ENCODE results near the gene HGFAC. TPM values are rescaled to one million over a fixed set of nuclear protein-coding genes. Genes with fewer than 3 reads are reported as not detected.

HGFAC gene
- total RNA-seq, 1 donor from 2014 or later, result 1.9 TPM

- DNase-seq, result peak; percentile 36
- no peak for ATAC-seq (ENCODE audit: poor library complexity)
- intact Hi-C loops (cut with DNase I), result no loop called here
These were observed 4.2 kb upstream of the HGFAC start for GRCh38 chr4:3437582-3437936.

GRCh38 chr4:3437998-3438846 lies 3.5 kb upstream of the HGFAC start:
- ATAC-seq (ENCODE audit: poor library complexity), result no peak
- intact Hi-C loops (cut with DNase I), result no loop called here
- DNase-seq, result peak; percentile 41

- intact Hi-C loops (cut with DNase I), result no loop called here
- ATAC-seq (ENCODE audit: poor library complexity) (no peak), DNase-seq (no peak)
These were observed 3.0 kb upstream of the HGFAC start for GRCh38 chr4:3438847-3439180.

GRCh38 chr4:3439391-3439790 lies 2.4 kb upstream of the HGFAC start:
- peak; percentile 38 for DNase-seq
- intact Hi-C loops (cut with DNase I), result no loop called here

GRCh38 chr4:3440011-3440410 lies 1.8 kb upstream of the HGFAC start:
- DNase-seq (peak; percentile 34), ATAC-seq (ENCODE audit: poor library complexity) (no peak)
- intact Hi-C loops (cut with DNase I), result loop anchor here (10.0 kb wide), 1 partner anchor 245 kb away; no protein-coding TSS in a partner anchor

More at GRCh38 chr4:3439391-3439790, 2.4 kb upstream of the HGFAC start:
- no peak for ATAC-seq (ENCODE audit: poor library complexity)

GRCh38 chr4:3440979-3441500 lies 728 bp upstream of the HGFAC start:
- intact Hi-C loops (cut with DNase I), result loop anchor here (10.0 kb wide), 1 partner anchor 246 kb away; no protein-coding TSS in a partner anchor
- DNase-seq, result peak; percentile 36

GRCh38 chr4:3442460-3442958 lies 741 bp downstream of the HGFAC start:
- DNase-seq (peak; percentile 35), ATAC-seq (ENCODE audit: poor library complexity) (no peak)
- intact Hi-C loops (cut with DNase I), result loop anchor here (2.0 to 10.0 kb wide), 2 partner anchors 98 to 248 kb away; no protein-coding TSS in a partner anchor

More at GRCh38 chr4:3440979-3441500, 728 bp upstream of the HGFAC start:
- ATAC-seq (ENCODE audit: poor library complexity), result no peak

GRCh38 chr4:3442959-3443749 lies 1.4 kb downstream of the HGFAC start:
- DNase-seq (peak; percentile 74), ATAC-seq (ENCODE audit: poor library complexity) (peak; percentile 84)
- intact Hi-C loops (cut with DNase I), result loop anchor here (2.0 to 10.0 kb wide), 2 partner anchors 98 to 248 kb away; no protein-coding TSS in a partner anchor

GRCh38 chr4:3443750-3444309 lies 2.1 kb downstream of the HGFAC start:
- intact Hi-C loops (cut with DNase I), result loop anchor here (2.0 to 10.0 kb wide), 2 partner anchors 99 to 249 kb away; no protein-coding TSS in a partner anchor
- DNase-seq (peak; percentile 29), ATAC-seq (ENCODE audit: poor library complexity) (no peak)

- no peak for ATAC-seq (ENCODE audit: poor library complexity)
These were observed 2.8 kb downstream of the HGFAC start for GRCh38 chr4:3444351-3445110.

GRCh38 chr4:3445111-3445820 lies 3.5 kb downstream of the HGFAC start:
- intact Hi-C loops (cut with DNase I), result loop anchor here (10.0 kb wide), 1 partner anchor 250 kb away; no protein-coding TSS in a partner anchor
- DNase-seq (peak; percentile 10), ATAC-seq (ENCODE audit: poor library complexity) (no peak)

More at GRCh38 chr4:3444351-3445110, 2.8 kb downstream of the HGFAC start:
- intact Hi-C loops (cut with DNase I), result loop anchor here (10.0 kb wide), 1 partner anchor 250 kb away; no protein-coding TSS in a partner anchor
- DNase-seq, result peak; percentile 37

GRCh38 chr4:3445829-3446545 lies 4.2 kb downstream of the HGFAC start:
- DNase-seq, result peak; percentile 37
- intact Hi-C loops (cut with DNase I), result loop anchor here (10.0 kb wide), 1 partner anchor 251 kb away; no protein-coding TSS in a partner anchor

GRCh38 chr4:3446631-3447320 lies 5.0 kb downstream of the HGFAC start:
- intact Hi-C loops (cut with DNase I), result loop anchor here (10.0 kb wide), 1 partner anchor 252 kb away; no protein-coding TSS in a partner anchor
- no peak for ATAC-seq (ENCODE audit: poor library complexity)
- peak; percentile 33 for DNase-seq

More at GRCh38 chr4:3445829-3446545, 4.2 kb downstream of the HGFAC start:
- no peak for ATAC-seq (ENCODE audit: poor library complexity)

- no peak for ATAC-seq (ENCODE audit: poor library complexity)
- DNase-seq, result peak; percentile 32
- intact Hi-C loops (cut with DNase I), result loop anchor here (10.0 kb wide), 1 partner anchor 253 kb away; no protein-coding TSS in a partner anchor
These were observed 5.9 kb downstream of the HGFAC start for GRCh38 chr4:3447431-3448395.

Data from Right ventricle myocardium superior (tissue), 1 donor.